A673 (cell line): ENCODE results near the gene BNC2. TPM values are rescaled to one million over a fixed set of nuclear protein-coding genes. Genes with fewer than 3 reads are reported as not detected.

Experiments used
- BruUV-seq: library from RNA; stranded (reverse); fragments of 400-500 nt; replicated peaks from 2 replicates; lab custom pipeline; 2021; lab: Mats Ljungman, UMichigan
- CTCF ChIA-PET: fragments of 300-600 bp; sonication (Branson Sonifier 250); formaldehyde crosslinking; loops from one replicate; lab custom pipeline; 2022; ENCODE audit warnings: antibody characterized with exemption; lab: Charles Lee
- POLR2A ChIA-PET: fragments of 300-600 bp; sonication (Branson Sonifier 250); formaldehyde crosslinking; loops from one replicate; lab custom pipeline; 2022; ENCODE audit warnings: antibody characterized with exemption; ENCODE audit not compliant: low non-redundant PET; lab: Charles Lee
- DNase-seq: peaks from one replicate; pipeline ENCODE4 v3.0.0-alpha.2; 2015; ENCODE audit warnings: low spot score
- H3K27ac ChIP-seq: fragments of 200-600 bp; sonication (generic); 2 replicates; pipeline ENCODE4 v1.5.1; 2016; ENCODE audit warnings: mixed run types, low read depth, mild to moderate bottlenecking, mixed read lengths, antibody characterized with exemption, low read length; ENCODE audit not compliant: poor library complexity, severe bottlenecking
- H3K27me3 ChIP-seq: fragments of 200-600 bp; sonication (generic); replicated peaks from 2 replicates; pipeline ENCODE4 v1.6.1; 2017; ENCODE audit warnings: mixed run types, low read depth, mild to moderate bottlenecking, mixed read lengths, antibody characterized with exemption, low read length; ENCODE audit not compliant: insufficient read depth, poor library complexity
- H3K36me3 ChIP-seq: fragments of 200-600 bp; sonication (generic); 2 replicates; pipeline ENCODE4 v1.6.1; 2016; ENCODE audit warnings: mixed run types, mild to moderate bottlenecking, mixed read lengths, antibody characterized with exemption, low read length; ENCODE audit not compliant: insufficient read depth, poor library complexity, severe bottlenecking
- H3K4me1 ChIP-seq: fragments of 200-600 bp; sonication (generic); 2 replicates; pipeline ENCODE4 v1.6.1; 2017; ENCODE audit warnings: mixed run types, mild to moderate bottlenecking, mixed read lengths, antibody characterized with exemption, low read length; ENCODE audit not compliant: insufficient read depth, poor library complexity, severe bottlenecking
- H3K4me3 ChIP-seq: fragments of 200-600 bp; sonication (generic); 2 replicates; pipeline ENCODE4 v1.5.1; 2016; ENCODE audit warnings: low read depth, mixed run types, mild to moderate bottlenecking, mixed read lengths, low read length; ENCODE audit not compliant: poor library complexity, severe bottlenecking
- H3K9me3 ChIP-seq: fragments of 200-600 bp; sonication (generic); 2 replicates; pipeline ENCODE4 v1.6.1; 2016; ENCODE audit warnings: mixed run types, low read depth, mild to moderate bottlenecking, mixed read lengths, antibody characterized with exemption, low read length; ENCODE audit not compliant: poor library complexity, severe bottlenecking
- CTCF ChIP-seq: fragments of 300-800, 200-600 bp; sonication (generic); conservative IDR thresholded peaks from 2 replicates; pipeline ENCODE4 v1.5.1; 2017; ENCODE audit warnings: low read depth, mild to moderate bottlenecking, antibody characterized with exemption, low read length, moderate library complexity, mixed read lengths
- EZH2 ChIP-seq: fragments of 200-600 bp; sonication (generic); IDR thresholded peaks from 2 replicates; pipeline ENCODE4 v1.6.1; 2017; ENCODE audit warnings: borderline replicate concordance, low read depth, mild to moderate bottlenecking, mixed read lengths, antibody characterized with exemption, low read length; ENCODE audit not compliant: poor library complexity, severe bottlenecking
- intact Hi-C: fragments of 100-400 bp; cut with micrococcal nuclease; formaldehyde crosslinking; loops from one replicate; pipeline ENCODE4 v1.10.0; 2022; ENCODE audit not compliant: unreplicated experiment
- total RNA-seq: library from RNA; stranded (reverse); gene quantifications from 2 replicates; pipeline ENCODE4 v1.2.3, GENCODE V29; 2021

BNC2 gene
- total RNA-seq, 1 experiment from 2014 or later = 0.45 TPM

GRCh38 chr9:16801871-16802466 is 68.5 kb downstream of the BNC2 start:
- intact Hi-C loops = no loop called here
- Histone ChIP-seq H3K9me3 (no peaks in the 10 kb centered on the region), H3K4me1 (no peaks in the 10 kb centered on the region), H3K27ac (no peak overlapping the region), H3K36me3 (no peaks in the 10 kb centered on the region), H3K27me3 (no peaks in the 10 kb centered on the region), H3K4me3 (no peak overlapping the region)
- ChIA-PET CTCF (no interaction called here), POLR2A (no interaction called here)
- BruUV-seq = no TSS peak
- DNase-seq = no peak
- TF ChIP-seq EZH2 = no peak
- TF ChIP-seq CTCF = no peak

- Histone ChIP-seq H3K27me3 (no peaks in the 10 kb centered on the region), H3K4me1 (no peaks in the 10 kb centered on the region), H3K27ac (no peak overlapping the region), H3K4me3 (no peak overlapping the region), H3K36me3 (no peaks in the 10 kb centered on the region), H3K9me3 (no peaks in the 10 kb centered on the region)
- intact Hi-C loops = no loop called here
- TF ChIP-seq CTCF (no peak), EZH2 (no peak)
- no peak for DNase-seq
- ChIA-PET CTCF (no interaction called here), POLR2A (no interaction called here)
- BruUV-seq = no TSS peak
These were observed 74.1 kb downstream of the BNC2 start for GRCh38 chr9:16796304-16796825.

- ChIA-PET POLR2A (no interaction called here), CTCF (no interaction called here)
- no peaks in the 10 kb centered on the region for H3K9me3 ChIP-seq
- H3K27ac ChIP-seq = no peak overlapping the region
- no peaks in the 10 kb centered on the region for H3K27me3 ChIP-seq
- H3K4me3 ChIP-seq = no peak overlapping the region
- no peaks in the 10 kb centered on the region for H3K4me1 ChIP-seq
- intact Hi-C loops = no loop called here
- no peak for DNase-seq
- TF ChIP-seq CTCF (no peak), EZH2 (no peak)
- no TSS peak for BruUV-seq
- H3K36me3 ChIP-seq = no peaks in the 10 kb centered on the region
These were observed 75.4 kb downstream of the BNC2 start for GRCh38 chr9:16794871-16795639.
